ENCODE measurements around the gene KHDRBS1.
"Not testable (repeated sequence)": the region's sequence is repeated elsewhere in the genome, so short reads cannot be mapped to it uniquely, and the experiment has no call there.

DNA sequence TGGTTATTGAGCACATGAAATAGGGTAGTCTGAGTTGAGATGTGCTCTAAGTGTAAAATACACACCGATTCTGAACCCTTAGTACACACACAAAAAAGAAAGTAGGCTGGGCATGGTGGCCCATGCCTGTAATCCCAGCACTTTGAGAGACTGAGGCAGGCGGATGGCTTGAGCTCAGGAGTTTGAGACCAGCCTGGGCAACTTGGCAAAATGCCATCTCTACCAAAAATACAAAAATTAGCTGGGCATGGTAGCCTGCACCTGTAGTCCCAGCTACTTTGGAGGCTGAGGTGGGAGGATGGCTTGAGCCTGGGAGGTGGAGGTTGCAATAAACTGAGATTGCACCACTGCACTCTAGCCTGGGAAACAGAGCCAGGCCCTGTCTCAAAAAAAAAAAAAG lies 72.7 kb downstream of the KHDRBS1 start:
- TF ChIP-seq, protein P1, sequence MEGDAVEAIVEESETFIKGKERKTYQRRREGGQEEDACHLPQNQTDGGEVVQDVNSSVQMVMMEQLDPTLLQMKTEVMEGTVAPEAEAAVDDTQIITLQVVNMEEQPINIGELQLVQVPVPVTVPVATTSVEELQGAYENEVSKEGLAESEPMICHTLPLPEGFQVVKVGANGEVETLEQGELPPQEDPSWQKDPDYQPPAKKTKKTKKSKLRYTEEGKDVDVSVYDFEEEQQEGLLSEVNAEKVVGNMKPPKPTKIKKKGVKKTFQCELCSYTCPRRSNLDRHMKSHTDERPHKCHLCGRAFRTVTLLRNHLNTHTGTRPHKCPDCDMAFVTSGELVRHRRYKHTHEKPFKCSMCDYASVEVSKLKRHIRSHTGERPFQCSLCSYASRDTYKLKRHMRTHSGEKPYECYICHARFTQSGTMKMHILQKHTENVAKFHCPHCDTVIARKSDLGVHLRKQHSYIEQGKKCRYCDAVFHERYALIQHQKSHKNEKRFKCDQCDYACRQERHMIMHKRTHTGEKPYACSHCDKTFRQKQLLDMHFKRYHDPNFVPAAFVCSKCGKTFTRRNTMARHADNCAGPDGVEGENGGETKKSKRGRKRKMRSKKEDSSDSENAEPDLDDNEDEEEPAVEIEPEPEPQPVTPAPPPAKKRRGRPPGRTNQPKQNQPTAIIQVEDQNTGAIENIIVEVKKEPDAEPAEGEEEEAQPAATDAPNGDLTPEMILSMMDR (IDR thresholded peaks at IDR 0.05), result not testable (repeated sequence)
- not testable (repeated sequence) for TF ChIP-seq POLR2A (IDR thresholded peaks at IDR 0.05)
